Hepatocyte (in vitro differentiated cells): Measurements from ENCODE around the gene MEIS2. TPM values are rescaled to one million over a fixed set of nuclear protein-coding genes. Genes with fewer than 3 reads are reported as not detected.

Experiments used
- DNase-seq: peaks from one replicate; pipeline ENCODE4 v3.0.0-alpha.2; 2016; ENCODE audit warnings: low spot score
- H2AFZ ChIP-seq: fragments of 200-600 bp; sonication (generic); 2 replicates; pipeline ENCODE4 v1.6.0; 2016; ENCODE audit warnings: antibody characterized with exemption, mild to moderate bottlenecking
- H3K27ac ChIP-seq: fragments of 200-600 bp; sonication (generic); 2 replicates; pipeline ENCODE4 v1.5.1; 2016; ENCODE audit warnings: mild to moderate bottlenecking
- H3K27me3 ChIP-seq: fragments of 200-600 bp; sonication (generic); 2 replicates; pipeline ENCODE4 v1.6.1; 2016
- H3K36me3 ChIP-seq: fragments of 200-600 bp; sonication (generic); replicated peaks from 2 replicates; pipeline ENCODE4 v1.5.1; 2016; ENCODE audit warnings: low read depth; ENCODE audit not compliant: insufficient read depth
- H3K4me1 ChIP-seq: fragments of 200-600 bp; sonication (generic); 2 replicates; pipeline ENCODE4 v1.5.1; 2016; ENCODE audit warnings: mild to moderate bottlenecking, moderate library complexity; ENCODE audit not compliant: insufficient read depth
- H3K4me2 ChIP-seq: fragments of 200-600 bp; sonication (generic); 2 replicates; pipeline ENCODE4 v1.6.0; 2016
- H3K4me3 ChIP-seq: fragments of 200-600 bp; sonication (generic); 2 replicates; pipeline ENCODE4 v1.5.1; 2016; ENCODE audit warnings: mild to moderate bottlenecking
- H3K79me2 ChIP-seq: fragments of 200-600 bp; sonication (generic); 2 replicates; pipeline ENCODE4 v1.6.0; 2017; ENCODE audit warnings: mild to moderate bottlenecking
- H3K9me2 ChIP-seq: fragments of 200-600 bp; sonication (generic); replicated peaks from 2 replicates; pipeline ENCODE4 v1.6.0; 2017; ENCODE audit warnings: mild to moderate bottlenecking; ENCODE audit not compliant: insufficient read depth
- H3K9me3 ChIP-seq: fragments of 200-600 bp; sonication (generic); 2 replicates; pipeline ENCODE4 v1.5.1; 2016; ENCODE audit warnings: low read depth, mild to moderate bottlenecking
- H4K20me1 ChIP-seq: fragments of 200-600 bp; sonication (generic); 2 replicates; pipeline ENCODE4 v1.6.0; 2016; ENCODE audit warnings: mild to moderate bottlenecking; ENCODE audit not compliant: insufficient read depth, poor library complexity, severe bottlenecking
- CTCF ChIP-seq: fragments of 200-600 bp; sonication (generic); IDR thresholded peaks from 2 replicates; pipeline ENCODE4 v1.5.1; 2016; ENCODE audit warnings: antibody characterized with exemption, mild to moderate bottlenecking; ENCODE audit not compliant: poor library complexity
- EZH2 ChIP-seq: fragments of 200-600 bp; sonication (generic); IDR thresholded peaks from 2 replicates; pipeline ENCODE4 v1.6.1; 2016; ENCODE audit warnings: antibody characterized with exemption, mild to moderate bottlenecking, borderline replicate concordance
- EZH2phosphoT487 ChIP-seq: fragments of 200-600 bp; sonication (generic); IDR thresholded peaks from one replicate; pipeline ENCODE4 v1.6.1; 2018; ENCODE audit warnings: antibody characterized with exemption, mild to moderate bottlenecking, low read depth, moderate library complexity; ENCODE audit not compliant: unreplicated experiment, severe bottlenecking
- WGBS: methylation state at CpG from one replicate; pipeline ENCODE4 v1.1.6; 2016; ENCODE audit warnings: low lambda C conversion rate; ENCODE audit errors: missing lambda C conversion rate; 5-methylcytosine and 5-hydroxymethylcytosine counted together
- polyA plus RNA-seq: library from polyadenylated mRNA; unstranded; fragments of >200 nt; fragmentation: Nextera tagmentation; extraction: Ambion mirVana; gene quantifications from 2 replicates; pipeline ENCODE4 v1.2.1, GENCODE V29; 2016
- total RNA-seq: library from RNA; depleted of rRNA; stranded (reverse); fragments of >200 nt; gene quantifications from 2 replicates; pipeline ENCODE4 v1.2.3, GENCODE V29; 2014

MEIS2 gene
- total and polyA plus RNA-seq, 2 experiments from 2014 or later = 20.6 to 33.5 TPM

GRCh38 chr15:37099319-37100108 is 835 bp downstream of the MEIS2 start:
- peak overlapping the region; percentile 92 for H3K4me2 ChIP-seq
- TF ChIP-seq CTCF = no peak
- TF ChIP-seq EZH2phosphoT487 = peak; percentile 25
- H3K4me1 ChIP-seq = peaks cover 4% of the 10 kb centered on the region
- H3K9me2 ChIP-seq = no peaks in the 10 kb centered on the region
- WGBS = under 1% methylated on average over 20 of the region's 21 CpGs
- peaks cover 51% of the 10 kb centered on the region for H3K27me3 ChIP-seq
- no peaks in the 10 kb centered on the region for H4K20me1 ChIP-seq
- H3K79me2 ChIP-seq = peaks cover 66% of the 10 kb centered on the region
- H3K27ac ChIP-seq = peak overlapping the region; percentile 93
- peak overlapping the region; percentile 79 for H2AFZ ChIP-seq
- H3K4me3 ChIP-seq = peak overlapping the region; percentile 98
- no peak for DNase-seq
- no peaks in the 10 kb centered on the region for H3K9me3 ChIP-seq
- no peaks in the 10 kb centered on the region for H3K36me3 ChIP-seq

- H3K27me3 ChIP-seq = peaks cover 46% of the 10 kb centered on the region
- WGBS = under 1% methylated on average over 58 of the region's 75 CpGs
- peaks cover 67% of the 10 kb centered on the region for H3K79me2 ChIP-seq
- no peaks in the 10 kb centered on the region for H3K9me3 ChIP-seq
- H3K4me3 ChIP-seq = peak overlapping the region; percentile 98
- TF ChIP-seq EZH2 = no peak
- TF ChIP-seq CTCF = no peak
- no peak for TF ChIP-seq EZH2phosphoT487
- H3K9me2 ChIP-seq = no peaks in the 10 kb centered on the region
- H2AFZ ChIP-seq = peak overlapping the region; percentile 58
- H3K4me1 ChIP-seq = peaks cover 4% of the 10 kb centered on the region
- H3K27ac ChIP-seq = peak overlapping the region; percentile 93
- H4K20me1 ChIP-seq = no peaks in the 10 kb centered on the region
- peak; percentile 71 for DNase-seq
- H3K36me3 ChIP-seq = no peaks in the 10 kb centered on the region
- peak overlapping the region; percentile 92 for H3K4me2 ChIP-seq
Observed at GRCh38 chr15:37098468-37099318, 1.7 kb downstream of the MEIS2 start.

GRCh38 chr15:37097144-37097919 is 3.0 kb downstream of the MEIS2 start:
- Histone ChIP-seq H3K4me1 (peaks cover 4% of the 10 kb centered on the region), H3K36me3 (no peaks in the 10 kb centered on the region), H2AFZ (peak overlapping the region; percentile 26), H3K4me3 (peak overlapping the region; percentile 98), H3K27me3 (peaks cover 39% of the 10 kb centered on the region), H3K9me2 (no peaks in the 10 kb centered on the region), H4K20me1 (no peaks in the 10 kb centered on the region), H3K79me2 (peaks cover 66% of the 10 kb centered on the region), H3K4me2 (peak overlapping the region; percentile 92), H3K9me3 (no peaks in the 10 kb centered on the region), H3K27ac (peak overlapping the region; percentile 93)
- TF ChIP-seq EZH2phosphoT487 = peak; percentile 26
- no peak for TF ChIP-seq CTCF
- TF ChIP-seq EZH2 = no peak
- WGBS = 4% methylated on average over 29 of the region's 30 CpGs
- DNase-seq = peak; percentile 25
